Stomach (tissue), 9 donors: Measurements from ENCODE around the gene TMEM179. TPM values are rescaled to one million over a fixed set of nuclear protein-coding genes. Genes with fewer than 3 reads are reported as not detected.
"Not testable (repeated sequence)": the region's sequence is repeated elsewhere in the genome, so short reads cannot be mapped to it uniquely, and the experiment has no call there.

ENCODE experiments used
- DNase-seq, 2 donors: peaks; one replicate each; pipeline versions ENCODE4 v3.0.0 to v3.0.0-alpha.2; 2013 to 2019
- H3K27ac ChIP-seq, 5 donors: fragments of 200-600 bp in 4 of 5; sonication (generic) in 4 of 5; one replicate each; pipeline ENCODE4 v1.5.1; 2013 to 2019; ENCODE audit warnings: mild to moderate bottlenecking in 1 of 5, moderate library complexity in 1 of 5
- H3K27me3 ChIP-seq, 3 donors: fragments of 200-600 bp; sonication (generic); one replicate each; pipeline ENCODE4 v1.5.1; 2017 to 2019; ENCODE audit warnings: mixed run types in 1 of 3
- H3K36me3 ChIP-seq, 4 donors: fragments of 200-600 bp; sonication (generic); 1 replicate in 3 of 4; 2 replicates in 1 of 4; pipeline ENCODE4 v1.5.1; 2016 to 2019
- H3K4me1 ChIP-seq, 4 donors: fragments of 200-600 bp; sonication (generic); one replicate each; pipeline ENCODE4 v1.5.1; 2016 to 2019
- H3K4me3 ChIP-seq, 4 donors: fragments of 200-600 bp; sonication (generic) in 3 of 4; one replicate each; pipeline ENCODE4 v1.5.1; 2016 to 2019; ENCODE audit warnings: mild to moderate bottlenecking in 1 of 4
- H3K9me3 ChIP-seq, 4 donors: fragments of 200-600 bp; sonication (generic); one replicate each; pipeline ENCODE4 v1.5.1; 2016 to 2019
- CTCF ChIP-seq, 7 experiments: fragments of 450-650 bp in 4 of 7; fragments of 200-600 bp in 3 of 7; sonication (generic) in 3 of 7; IDR thresholded peaks; one replicate each; pipeline ENCODE4 v1.5.1; 2016 to 2019; ENCODE audit warnings: antibody characterized with exemption in 7 of 7, control low read depth in 2 of 7, mild to moderate bottlenecking in 1 of 7
- EP300 ChIP-seq: sonication (generic); formaldehyde crosslinking; IDR thresholded peaks from one replicate; pipeline ENCODE4 v1.6.1; 2017; ENCODE audit warnings: antibody characterized with exemption
- POLR2A ChIP-seq, 4 donors: fragments of 450-650 bp; IDR thresholded peaks; one replicate each; pipeline ENCODE4 v1.6.1; 2016; ENCODE audit warnings: antibody characterized with exemption in 4 of 4, control low read depth in 2 of 4, mild to moderate bottlenecking in 1 of 4, moderate library complexity in 1 of 4
- POLR2AphosphoS5 ChIP-seq, 3 donors: sonication (generic); formaldehyde crosslinking; IDR thresholded peaks; one replicate each; pipeline ENCODE4 v1.6.1; 2016; ENCODE audit warnings: antibody characterized with exemption in 3 of 3
- WGBS, 5 donors: extraction: QIAGEN DNeasy Blood & Tissue Kit in 3 of 5; methylation state at CpG; one replicate each; pipeline versions ENCODE4 v1.1.5 to v1.1.7; 2013 to 2018; 5-methylcytosine and 5-hydroxymethylcytosine counted together
- intact Hi-C: fragments of 100-400 bp; cut with DNase I; formaldehyde crosslinking; loops from one replicate; pipeline ENCODE4 v1.15.1; 2023; ENCODE audit warnings: low total_unique reads
- polyA plus RNA-seq, 3 donors: library from polyadenylated mRNA; stranded (reverse); fragments of 200-250 nt; gene quantifications; one replicate each; pipeline ENCODE4 v1.2.3, GENCODE V29; 2013
- total RNA-seq, 5 donors: library from RNA; depleted of rRNA; stranded (reverse); fragments of >200 nt; gene quantifications; one replicate each; pipeline versions ENCODE4 v1.1.0 to v1.2.3, GENCODE V29; 2014 to 2016
- donor health status: healthy with polysubstance abuse.
- donor health status: Bipolar disorder and iron deficiency.
- donor health status: healthy.

TMEM179 gene
- total and polyA plus RNA-seq, 8 donors: 0.58 to 4.6 (median 0.92) TPM; not detected in 3

GRCh38 chr14:104579939-104580338 is 24.6 kb downstream of the TMEM179 start:
- H3K27me3 ChIP-seq: peaks cover 0 to 76% (median 9%) of the 10 kb centered on the region in 3 donors
- H3K36me3 ChIP-seq, H3K9me3 ChIP-seq, H3K4me3 ChIP-seq, intact Hi-C loops: not testable (repeated sequence)
- peaks cover 40 to 73% (median 67%) of the 10 kb centered on the region in 4 donors for H3K4me1 ChIP-seq
- peak overlapping the region; percentile 40 to 76 (median 61) for H3K27ac ChIP-seq
- 31 to 69% (median 62%) methylated on average over 6 of the region's 6 CpGs for WGBS, 5 donors
- peak in 1 of 2 donors; percentile 69 for DNase-seq
- TF ChIP-seq POLR2AphosphoS5 (IDR thresholded peaks at IDR 0.05): peak in 1 of 3 donors; percentile 17

- TF ChIP-seq EP300 (no peak), POLR2A (IDR thresholded peaks at IDR 0.05) (no peak), POLR2AphosphoS5 (IDR thresholded peaks at IDR 0.05) (no peak), CTCF (IDR thresholded peaks at IDR 0.05) (no peak)
- Histone ChIP-seq H3K36me3 (no peaks in the 10 kb centered on the region), H3K4me1 (peaks cover 40 to 73% (median 67%) of the 10 kb centered on the region in 4 donors), H3K9me3 (no peaks in the 10 kb centered on the region), H3K27me3 (peaks cover 0 to 77% (median 9%) of the 10 kb centered on the region in 3 donors), H3K4me3 (no peak within 1 kb of the TSS), H3K27ac (peak within 1 kb of the TSS; percentile 40 to 76 (median 61))
- intact Hi-C loops: no loop called here
- DNase-seq: peak in 1 of 2 donors; percentile 82
- 20 to 35% (median 28%) methylated on average over 2 to 17 of the region's 17 CpGs for WGBS, 5 donors
Observed at GRCh38 chr14:104579507-104579906, 25.1 kb downstream of the TMEM179 start, which contains the start of gene C14orf180. Gene C14orf180 (plus strand): TSS chr14:104579764. CDS start chr14:104586431, 6,667 bp downstream.

- Histone ChIP-seq H3K36me3 (no peaks in the 10 kb centered on the region), H3K27me3 (peaks cover 0 to 82% (median 9%) of the 10 kb centered on the region in 3 donors)
Observed at GRCh38 chr14:104578321-104578720, 26.3 kb downstream of the TMEM179 start.

GRCh38 chr14:104577847-104578301 is 26.7 kb downstream of the TMEM179 start:
- 31 to 71% (median 45%) methylated on average over 8 to 19 of the region's 19 CpGs for WGBS, 5 donors
- H3K4me1 ChIP-seq: peaks cover 40 to 68% (median 63%) of the 10 kb centered on the region in 4 donors

More at GRCh38 chr14:104578321-104578720, 26.3 kb downstream of the TMEM179 start:
- Histone ChIP-seq H3K9me3 (no peaks in the 10 kb centered on the region), H3K4me1 (peaks cover 40 to 72% (median 67%) of the 10 kb centered on the region in 4 donors), H3K27ac (no peak overlapping the region), H3K4me3 (no peak overlapping the region)
- intact Hi-C loops: no loop called here
- 79 to 83% (median 80%) methylated on average over 1 to 11 of the region's 11 CpGs for WGBS, 5 donors
- DNase-seq: no peak
- no peak for TF ChIP-seq EP300
- no peak for TF ChIP-seq POLR2A (IDR thresholded peaks at IDR 0.05)
- TF ChIP-seq CTCF (IDR thresholded peaks at IDR 0.05): no peak
- TF ChIP-seq POLR2AphosphoS5 (IDR thresholded peaks at IDR 0.05): no peak

More at GRCh38 chr14:104577847-104578301, 26.7 kb downstream of the TMEM179 start:
- H3K27ac ChIP-seq: no peak overlapping the region
- intact Hi-C loops: no loop called here
- H3K9me3 ChIP-seq: no peaks in the 10 kb centered on the region
- TF ChIP-seq POLR2AphosphoS5 (IDR thresholded peaks at IDR 0.05): no peak
- no peak for TF ChIP-seq CTCF (IDR thresholded peaks at IDR 0.05)
- no peak for TF ChIP-seq EP300
- no peak for TF ChIP-seq POLR2A (IDR thresholded peaks at IDR 0.05)
- no peak overlapping the region for H3K4me3 ChIP-seq
- H3K27me3 ChIP-seq: peaks cover 0 to 78% (median 9%) of the 10 kb centered on the region in 3 donors
- DNase-seq: no peak
- H3K36me3 ChIP-seq: no peaks in the 10 kb centered on the region
